Small intestine (tissue), 7 donors: ENCODE data around the gene AURKA. TPM values are rescaled to one million over a fixed set of nuclear protein-coding genes. Genes with fewer than 3 reads are reported as not detected.
"Not testable (repeated sequence)": the region's sequence is repeated elsewhere in the genome, so short reads cannot be mapped to it uniquely, and the experiment has no call there.

Experiments
- DNase-seq, 2 donors: peaks; one replicate each; pipeline versions ENCODE4 v3.0.0 to v3.0.0-alpha.2; 2013
- FAIRE-seq: peaks from 2 replicates; lab custom pipeline; 2012; peaks lifted over from hg19 to GRCh38; lab: Jason Lieb, UNC
- H3K27ac ChIP-seq, 3 donors: one replicate each; pipeline ENCODE4 v1.5.1; 2013; ENCODE audit warnings: low read length in 2 of 3, mild to moderate bottlenecking in 2 of 3, control low read depth in 1 of 3, inconsistent platforms in 1 of 3, low read depth in 1 of 3, moderate library complexity in 1 of 3
- H3K27me3 ChIP-seq, 3 donors: one replicate each; pipeline ENCODE4 v1.6.1; 2013; ENCODE audit warnings: low read length in 3 of 3, inconsistent platforms in 1 of 3; ENCODE audit not compliant: control insufficient read depth in 3 of 3, insufficient read depth in 3 of 3
- H3K36me3 ChIP-seq, 3 donors: one replicate each; pipeline ENCODE4 v1.6.1; 2013; ENCODE audit warnings: low read length in 3 of 3, inconsistent platforms in 1 of 3, low read depth in 1 of 3, mild to moderate bottlenecking in 1 of 3, moderate library complexity in 1 of 3; ENCODE audit not compliant: control insufficient read depth in 3 of 3, insufficient read depth in 2 of 3
- H3K4me1 ChIP-seq, 3 donors: one replicate each; pipeline ENCODE4 v1.6.1; 2013; ENCODE audit warnings: low read length in 2 of 3, inconsistent platforms in 1 of 3, low read depth in 1 of 3, mild to moderate bottlenecking in 1 of 3, moderate library complexity in 1 of 3; ENCODE audit not compliant: control insufficient read depth in 3 of 3, insufficient read depth in 2 of 3
- H3K4me3 ChIP-seq, 3 donors: one replicate each; pipeline ENCODE4 v1.5.1; 2013; ENCODE audit warnings: low read length in 3 of 3, control low read depth in 1 of 3, inconsistent platforms in 1 of 3, low read depth in 1 of 3, mild to moderate bottlenecking in 1 of 3, moderate library complexity in 1 of 3
- H3K9me3 ChIP-seq, 2 donors: one replicate each; pipeline ENCODE4 v1.6.1; 2013; ENCODE audit warnings: low read depth in 1 of 2, low read length in 1 of 2; ENCODE audit not compliant: control insufficient read depth in 2 of 2, insufficient read depth in 1 of 2
- WGBS, 3 donors: extraction: QIAGEN DNeasy Blood & Tissue Kit; methylation state at CpG; one replicate each; pipeline ENCODE4 v1.1.7; 2013; 5-methylcytosine and 5-hydroxymethylcytosine counted together
- polyA plus RNA-seq, 4 donors: library from polyadenylated mRNA; stranded (reverse) in 3 of 4; unstranded in 1 of 4; fragments of 200-250 nt in 3 of 4; fragments of 120-200 nt in 1 of 4; gene quantifications; one replicate each; pipeline versions ENCODE4 v1.2.1 to v1.2.3, GENCODE V29; 2013
- donor health status: healthy with polysubstance abuse.
- donor health status: control.
- donor health status: control.
- donor health status: Bipolar disorder and iron deficiency.
- donor health status: healthy.

Gene AURKA
- polyA plus RNA-seq, 4 donors = 4.3 to 26.6 (median 13.6) TPM

GRCh38 chr20:56347628-56348304 is 44.2 kb downstream of the AURKA start:
- Histone ChIP-seq H3K4me1 (no peaks in the 10 kb centered on the region), H3K4me3 (no peak overlapping the region), H3K27ac (no peak overlapping the region), H3K36me3 (no peaks in the 10 kb centered on the region), H3K27me3 (peaks cover 0 to 17% (median 13%) of the 10 kb centered on the region in 3 donors), H3K9me3 (no peaks in the 10 kb centered on the region)
- 39 to 56% (median 55%) methylated on average over 13 of the region's 13 CpGs for WGBS, 3 donors
- DNase-seq (no peak), FAIRE-seq (no peak)

- no peaks in the 10 kb centered on the region for H3K4me1 ChIP-seq
- FAIRE-seq = no peak
- no peaks in the 10 kb centered on the region for H3K36me3 ChIP-seq
- DNase-seq = no peak
- no peak overlapping the region for H3K4me3 ChIP-seq
- H3K27me3 ChIP-seq = peaks cover 0 to 19% (median 17%) of the 10 kb centered on the region in 3 donors
- H3K9me3 ChIP-seq = no peaks in the 10 kb centered on the region
- 85 to 91% (median 88%) methylated on average over 8 of the region's 8 CpGs for WGBS, 3 donors
- H3K27ac ChIP-seq = no peak overlapping the region
Observed at GRCh38 chr20:56345911-56346310, 46.1 kb downstream of the AURKA start.

GRCh38 chr20:56343861-56344381 is 48.1 kb downstream of the AURKA start:
- Histone ChIP-seq H3K27ac (no peak overlapping the region), H3K4me3 (no peak overlapping the region), H3K36me3 (no peaks in the 10 kb centered on the region), H3K4me1 (no peaks in the 10 kb centered on the region), H3K27me3 (peaks cover 0 to 19% (median 17%) of the 10 kb centered on the region in 3 donors), H3K9me3 (no peaks in the 10 kb centered on the region)
- WGBS, 3 donors = 3 to 12% (median 9%) methylated on average over 41 of the region's 41 CpGs
- DNase-seq (peak in 1 of 2 donors; percentile 48), FAIRE-seq (no peak)

GRCh38 chr20:56342783-56343182 is 49.2 kb downstream of the AURKA start:
- DNase-seq (no peak), FAIRE-seq (no peak)
- 79 to 86% (median 82%) methylated on average over 3 of the region's 3 CpGs for WGBS, 3 donors
- no peaks in the 10 kb centered on the region for H3K4me1 ChIP-seq
- peaks cover 0 to 19% (median 17%) of the 10 kb centered on the region in 3 donors for H3K27me3 ChIP-seq
- no peaks in the 10 kb centered on the region for H3K36me3 ChIP-seq
- no peaks in the 10 kb centered on the region for H3K9me3 ChIP-seq
- H3K27ac ChIP-seq = no peak overlapping the region
- H3K4me3 ChIP-seq = no peak overlapping the region

GRCh38 chr20:56336709-56337108 is 55.3 kb downstream of the AURKA start:
- FAIRE-seq, H3K27ac ChIP-seq, H3K4me1 ChIP-seq, H3K9me3 ChIP-seq, H3K27me3 ChIP-seq, H3K36me3 ChIP-seq, H3K4me3 ChIP-seq, DNase-seq: not testable (repeated sequence)
- 69 to 74% (median 70%) methylated on average over 8 of the region's 8 CpGs for WGBS, 3 donors

GRCh38 chr20:56328861-56329260 is 63.2 kb downstream of the AURKA start:
- Histone ChIP-seq H3K9me3 (no peaks in the 10 kb centered on the region), H3K27me3 (no peaks in the 10 kb centered on the region), H3K27ac (no peak overlapping the region), H3K4me1 (no peaks in the 10 kb centered on the region), H3K36me3 (no peaks in the 10 kb centered on the region), H3K4me3 (no peak overlapping the region)
- FAIRE-seq (no peak), DNase-seq (peak in 1 of 2 donors; percentile 24)
- 45 to 56% (median 47%) methylated on average over 5 of the region's 5 CpGs for WGBS, 3 donors

GRCh38 chr20:56324806-56325205 is 67.2 kb downstream of the AURKA start:
- FAIRE-seq (no peak), DNase-seq (no peak)
- Histone ChIP-seq H3K36me3 (no peaks in the 10 kb centered on the region), H3K27ac (no peak overlapping the region), H3K9me3 (no peaks in the 10 kb centered on the region), H3K4me3 (no peak overlapping the region), H3K27me3 (no peaks in the 10 kb centered on the region), H3K4me1 (no peaks in the 10 kb centered on the region)

GRCh38 chr20:56323656-56324055 is 68.4 kb downstream of the AURKA start:
- Histone ChIP-seq H3K27me3 (no peaks in the 10 kb centered on the region), H3K36me3 (no peaks in the 10 kb centered on the region), H3K9me3 (no peaks in the 10 kb centered on the region), H3K27ac (no peak overlapping the region), H3K4me1 (no peaks in the 10 kb centered on the region), H3K4me3 (no peak overlapping the region)
- FAIRE-seq (no peak), DNase-seq (no peak)
- WGBS, 3 donors = 58 to 62% (median 59%) methylated on average over 6 of the region's 6 CpGs
